Mesothelial cell of epicardium (in vitro differentiated cells): Measurements from ENCODE around the gene TNFRSF19. TPM values are rescaled to one million over a fixed set of nuclear protein-coding genes. Genes with fewer than 3 reads are reported as not detected.

Experiments used
- DNase-seq, 2 experiments: peaks; one replicate each; pipeline ENCODE4 v3.0.0; 2021; ENCODE audit warnings: low spot score in 2 of 2; ENCODE audit not compliant: unreplicated experiment in 2 of 2
- H3K27ac Mint-ChIP-seq: 2 replicates; pipeline ENCODE4 v1.8.0; 2021; ENCODE audit warnings: mixed read lengths
- H3K27me3 Mint-ChIP-seq: 2 replicates; pipeline ENCODE4 v1.8.0; 2021; ENCODE audit warnings: low read depth, mixed read lengths
- H3K36me3 Mint-ChIP-seq: 2 replicates; pipeline ENCODE4 v1.8.0; 2021; ENCODE audit warnings: mixed read lengths
- H3K4me1 Mint-ChIP-seq: 2 replicates; pipeline ENCODE4 v1.8.0; 2021; ENCODE audit warnings: mixed read lengths
- H3K4me3 Mint-ChIP-seq: 2 replicates; pipeline ENCODE4 v1.8.0; 2021; ENCODE audit warnings: mild to moderate bottlenecking, moderate library complexity, mixed read lengths
- H3K9me3 Mint-ChIP-seq: 2 replicates; pipeline ENCODE4 v1.8.0; 2021; ENCODE audit warnings: mixed read lengths
- CTCF ChIP-seq: fragments of 200-600 bp; sonication (generic); IDR thresholded peaks from one replicate; pipeline ENCODE4 v1.5.0; 2021; ENCODE audit warnings: antibody characterized with exemption; ENCODE audit not compliant: unreplicated experiment
- total RNA-seq: library from RNA; stranded (reverse); gene quantifications from 3 replicates; pipeline ENCODE4 v1.2.1, GENCODE V29; 2021

TNFRSF19 gene
- total RNA-seq, 1 donor from 2014 or later = 43.5 TPM

- no peak overlapping the region for H3K4me3 Mint-ChIP-seq
- no peak for TF ChIP-seq CTCF
- H3K27me3 Mint-ChIP-seq = no peaks in the 10 kb centered on the region
- no peak overlapping the region for H3K27ac Mint-ChIP-seq
- DNase-seq = no peak
- H3K4me1 Mint-ChIP-seq = peaks cover 6% of the 10 kb centered on the region
- H3K9me3 Mint-ChIP-seq = peaks cover 20% of the 10 kb centered on the region
- H3K36me3 Mint-ChIP-seq = peaks cover 3% of the 10 kb centered on the region
Measured at GRCh38 chr13:23688336-23688735, 118.1 kb downstream of the TNFRSF19 start.

- Mint-ChIP-seq H3K36me3 (no peaks in the 10 kb centered on the region), H3K4me3 (no peak overlapping the region), H3K4me1 (peaks cover 6% of the 10 kb centered on the region), H3K27ac (no peak overlapping the region), H3K27me3 (no peaks in the 10 kb centered on the region), H3K9me3 (peaks cover 5% of the 10 kb centered on the region)
- no peak for DNase-seq
- no peak for TF ChIP-seq CTCF
Measured at GRCh38 chr13:23690668-23691067, 120.5 kb downstream of the TNFRSF19 start.

GRCh38 chr13:23692816-23693215, 122.6 kb downstream of the TNFRSF19 start:
- Mint-ChIP-seq H3K36me3 (no peaks in the 10 kb centered on the region), H3K9me3 (no peaks in the 10 kb centered on the region), H3K4me3 (no peak overlapping the region), H3K27me3 (no peaks in the 10 kb centered on the region), H3K27ac (no peak overlapping the region), H3K4me1 (peaks cover 9% of the 10 kb centered on the region)
- DNase-seq = no peak
- no peak for TF ChIP-seq CTCF

- TF ChIP-seq CTCF = no peak
- Mint-ChIP-seq H3K4me3 (no peak overlapping the region), H3K36me3 (no peaks in the 10 kb centered on the region), H3K4me1 (peaks cover 9% of the 10 kb centered on the region), H3K27ac (no peak overlapping the region), H3K9me3 (no peaks in the 10 kb centered on the region), H3K27me3 (no peaks in the 10 kb centered on the region)
- no peak for DNase-seq
Measured at GRCh38 chr13:23695196-23695595, 125.0 kb downstream of the TNFRSF19 start.

GRCh38 chr13:23695711-23696464, 125.7 kb downstream of the TNFRSF19 start:
- H3K27ac Mint-ChIP-seq = no peak overlapping the region
- no peak for DNase-seq
- H3K4me3 Mint-ChIP-seq = no peak overlapping the region
- TF ChIP-seq CTCF = no peak
- H3K9me3 Mint-ChIP-seq = no peaks in the 10 kb centered on the region
- no peaks in the 10 kb centered on the region for H3K27me3 Mint-ChIP-seq
- H3K4me1 Mint-ChIP-seq = peaks cover 12% of the 10 kb centered on the region
- H3K36me3 Mint-ChIP-seq = no peaks in the 10 kb centered on the region
